Right lobe of liver (tissue), 4 donors: ENCODE data around the gene CAMK4.

Experiments
- POLR2A ChIP-seq: fragments of 450-650 bp; IDR thresholded peaks from one replicate; pipeline ENCODE4 v1.6.1; 2017; ENCODE audit warnings: antibody characterized with exemption, mild to moderate bottlenecking
- TF ChIP-seq, protein P1 (sequence below), 4 donors: fragments of 200-600 bp in 3 of 4; fragments of 450-650 bp in 1 of 4; IDR thresholded peaks; one replicate each; pipeline versions ENCODE4 v1.5.1 to v1.8.0; 2016 to 2022; ENCODE audit warnings: antibody characterized with exemption in 4 of 4, mild to moderate bottlenecking in 2 of 4
- donor health status: DM: no; HTN: no; CAD: no.
- donor health status: DM: no; HTN: no; CAD: no.
- donor health status: DM: no; HTN: yes; CAD: no.

DNA sequence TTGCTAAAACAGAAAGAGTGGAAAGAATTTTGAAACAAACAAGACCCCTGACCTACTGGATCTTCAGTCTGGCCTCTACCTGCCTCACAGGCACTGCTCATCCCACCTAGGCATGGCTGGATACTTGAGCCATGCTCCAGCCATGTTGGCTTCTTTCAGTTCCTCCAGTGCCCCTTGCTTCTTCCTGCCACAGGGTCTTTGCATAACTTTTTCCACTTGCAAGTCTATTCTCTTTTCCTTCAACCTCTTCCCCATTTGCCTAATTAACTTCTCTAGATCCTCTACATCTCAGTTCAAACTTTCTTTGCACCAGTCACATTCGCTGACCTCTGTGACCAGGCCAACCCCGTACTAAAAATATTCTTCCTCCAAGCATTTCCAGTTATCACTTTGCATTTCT is 237.8 kb downstream of the CAMK4 start:
- TF ChIP-seq, protein P1, sequence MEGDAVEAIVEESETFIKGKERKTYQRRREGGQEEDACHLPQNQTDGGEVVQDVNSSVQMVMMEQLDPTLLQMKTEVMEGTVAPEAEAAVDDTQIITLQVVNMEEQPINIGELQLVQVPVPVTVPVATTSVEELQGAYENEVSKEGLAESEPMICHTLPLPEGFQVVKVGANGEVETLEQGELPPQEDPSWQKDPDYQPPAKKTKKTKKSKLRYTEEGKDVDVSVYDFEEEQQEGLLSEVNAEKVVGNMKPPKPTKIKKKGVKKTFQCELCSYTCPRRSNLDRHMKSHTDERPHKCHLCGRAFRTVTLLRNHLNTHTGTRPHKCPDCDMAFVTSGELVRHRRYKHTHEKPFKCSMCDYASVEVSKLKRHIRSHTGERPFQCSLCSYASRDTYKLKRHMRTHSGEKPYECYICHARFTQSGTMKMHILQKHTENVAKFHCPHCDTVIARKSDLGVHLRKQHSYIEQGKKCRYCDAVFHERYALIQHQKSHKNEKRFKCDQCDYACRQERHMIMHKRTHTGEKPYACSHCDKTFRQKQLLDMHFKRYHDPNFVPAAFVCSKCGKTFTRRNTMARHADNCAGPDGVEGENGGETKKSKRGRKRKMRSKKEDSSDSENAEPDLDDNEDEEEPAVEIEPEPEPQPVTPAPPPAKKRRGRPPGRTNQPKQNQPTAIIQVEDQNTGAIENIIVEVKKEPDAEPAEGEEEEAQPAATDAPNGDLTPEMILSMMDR (IDR thresholded peaks at IDR 0.05) = no peak
- no peak for TF ChIP-seq POLR2A
